WTC11 (cell line): ENCODE results near the gene ZFHX3. TPM values are rescaled to one million over a fixed set of nuclear protein-coding genes. Genes with fewer than 3 reads are reported as not detected.

Source experiments
- ATAC-seq: fragments of 200-7000 bp; cut with Tn5 transposase; 2 replicates; pipeline ENCODE4 v1.10.0; 2021; ENCODE audit warnings: mild to moderate bottlenecking, moderate library complexity
- CTCF ChIA-PET: fragments of 300-600 bp; sonication (Branson Sonifier 250); formaldehyde crosslinking; loops from one replicate; lab custom pipeline; 2021; ENCODE audit warnings: antibody characterized with exemption; lab: Charles Lee
- POLR2A ChIA-PET: fragments of 350-600 bp; sonication (Branson Sonifier 250); formaldehyde crosslinking; loops from one replicate; lab custom pipeline; 2021; ENCODE audit warnings: antibody characterized with exemption; lab: Charles Lee
- DNase-seq: peaks from one replicate; pipeline ENCODE4 v3.0.0; 2021; ENCODE audit warnings: low spot score
- H3K27ac Mint-ChIP-seq: 2 replicates; pipeline ENCODE4 v1.8.0; 2021; ENCODE audit warnings: mixed read lengths
- H3K27me3 Mint-ChIP-seq: 2 replicates; pipeline ENCODE4 v1.8.0; 2021; ENCODE audit warnings: low read depth, mild to moderate bottlenecking, moderate library complexity, mixed read lengths
- H3K36me3 Mint-ChIP-seq: 2 replicates; pipeline ENCODE4 v1.8.0; 2021; ENCODE audit warnings: mixed read lengths
- H3K4me1 Mint-ChIP-seq: 2 replicates; pipeline ENCODE4 v1.8.0; 2022; ENCODE audit warnings: mixed read lengths
- H3K4me3 Mint-ChIP-seq: 2 replicates; pipeline ENCODE4 v1.8.0; 2021; ENCODE audit warnings: mild to moderate bottlenecking, moderate library complexity, mixed read lengths
- H3K9me3 Mint-ChIP-seq: 2 replicates; pipeline ENCODE4 v1.8.0; 2021; ENCODE audit warnings: mixed read lengths
- GABPB1 ChIP-seq: sonication (generic); formaldehyde crosslinking; IDR thresholded peaks from 2 replicates; pipeline ENCODE4 v1.8.1; 2023; ENCODE audit warnings: mild to moderate bottlenecking, missing genetic modification reagents
- TCF7 ChIP-seq: sonication (generic); formaldehyde crosslinking; IDR thresholded peaks from 2 replicates; pipeline ENCODE4 v1.8.0; 2022; ENCODE audit warnings: mild to moderate bottlenecking, low read depth, missing genetic modification reagents, moderate library complexity
- ZBTB21 ChIP-seq: sonication (generic); formaldehyde crosslinking; IDR thresholded peaks from 2 replicates; pipeline ENCODE4 v1.8.1; 2023; ENCODE audit warnings: mild to moderate bottlenecking, missing genetic modification reagents, borderline replicate concordance
- total RNA-seq: library from RNA; stranded (reverse); gene quantifications from 3 replicates; pipeline ENCODE4 v1.2.3, GENCODE V29; 2021
- TF ChIP-seq, protein P1 (sequence below): sonication (generic); formaldehyde crosslinking; IDR thresholded peaks from 2 replicates; pipeline ENCODE4 v1.8.1; 2022; ENCODE audit warnings: low read depth, mild to moderate bottlenecking, moderate library complexity, missing genetic modification reagents, borderline replicate concordance
- TF ChIP-seq, protein P2 (sequence below): sonication (generic); formaldehyde crosslinking; IDR thresholded peaks from 2 replicates; pipeline ENCODE4 v1.8.0; 2022; ENCODE audit warnings: mild to moderate bottlenecking, missing genetic modification reagents
- TF ChIP-seq, protein P3 (sequence below): sonication (generic); formaldehyde crosslinking; IDR thresholded peaks from 2 replicates; pipeline ENCODE4 v1.8.0; 2023; ENCODE audit warnings: missing genetic modification reagents, mild to moderate bottlenecking, borderline replicate concordance
- TF ChIP-seq, protein P4 (sequence below): sonication (generic); formaldehyde crosslinking; IDR thresholded peaks from 2 replicates; pipeline ENCODE4 v1.8.1; 2022; ENCODE audit warnings: missing genetic modification reagents, borderline replicate concordance
- TF ChIP-seq, protein P5 (sequence below): fragments of 250-450 bp; sonication (Bioruptor Pico); conservative IDR thresholded peaks from 2 replicates; pipeline ENCODE4 v1.9.0; 2021; ENCODE audit warnings: mild to moderate bottlenecking
- TF ChIP-seq, protein P6 (sequence below): sonication (generic); formaldehyde crosslinking; IDR thresholded peaks from 2 replicates; pipeline ENCODE4 v1.8.1; 2022; ENCODE audit warnings: mild to moderate bottlenecking, moderate library complexity, missing genetic modification reagents
- TF ChIP-seq, protein P7 (sequence below): sonication (generic); formaldehyde crosslinking; IDR thresholded peaks from 2 replicates; pipeline ENCODE4 v1.8.1; 2023; ENCODE audit warnings: mild to moderate bottlenecking, missing genetic modification reagents

ZFHX3 gene
- total RNA-seq, 1 experiment from 2014 or later: 5.7 TPM

DNA sequence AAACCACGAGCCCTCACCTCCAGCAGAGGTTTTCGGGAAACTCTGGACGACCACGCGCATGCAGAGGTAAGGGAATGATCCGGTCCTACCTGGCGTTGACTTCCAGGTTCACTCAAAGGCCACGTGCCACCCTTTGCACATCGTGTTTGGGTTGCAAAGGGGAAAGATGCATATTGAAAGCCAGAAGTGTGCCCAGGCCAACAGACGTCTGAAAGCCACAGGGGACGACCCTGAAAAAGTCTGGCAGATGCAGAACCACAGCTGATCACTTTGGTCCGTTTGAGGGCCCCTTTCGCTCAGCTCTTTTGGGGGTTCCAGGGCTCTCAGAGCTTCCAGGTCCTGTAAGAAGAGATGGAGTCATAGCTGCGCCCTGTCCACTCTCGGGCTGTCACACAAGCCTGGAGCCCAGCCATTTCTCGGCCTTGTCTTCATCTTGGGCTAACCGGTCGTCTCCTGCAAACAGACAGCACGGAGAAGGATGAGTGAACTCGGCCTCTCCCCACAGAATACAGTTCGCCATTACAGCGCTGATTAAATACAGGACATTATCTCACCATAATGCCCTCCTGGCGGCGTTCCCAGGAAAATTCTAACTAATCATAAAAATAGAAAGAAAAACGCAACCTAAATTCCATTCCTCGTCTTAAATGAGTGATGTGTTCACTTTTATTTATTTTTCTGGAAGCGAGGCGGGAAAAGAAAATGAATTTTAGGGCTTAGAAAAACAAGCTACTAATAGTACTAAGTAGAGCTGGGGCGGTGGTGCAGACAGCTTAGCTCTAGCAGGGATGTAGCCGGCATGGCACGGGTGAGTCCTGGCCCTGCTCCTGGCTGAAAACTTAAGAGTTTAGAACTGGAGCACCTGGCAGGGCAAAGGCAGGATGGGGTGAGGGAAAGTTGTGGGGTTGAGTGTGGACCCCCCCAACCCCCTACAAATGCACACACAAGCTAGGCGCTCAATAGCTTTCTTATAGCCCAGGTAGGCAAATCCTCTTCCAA, 45.5 kb upstream of the ZFHX3 start:
- Mint-ChIP-seq H3K4me3 (no peak overlapping the region), H3K9me3 (no peaks in the 10 kb centered on the region), H3K4me1 (no peaks in the 10 kb centered on the region), H3K36me3 (no peaks in the 10 kb centered on the region), H3K27me3 (no peaks in the 10 kb centered on the region), H3K27ac (no peak overlapping the region)
- TF ChIP-seq, protein P1, sequence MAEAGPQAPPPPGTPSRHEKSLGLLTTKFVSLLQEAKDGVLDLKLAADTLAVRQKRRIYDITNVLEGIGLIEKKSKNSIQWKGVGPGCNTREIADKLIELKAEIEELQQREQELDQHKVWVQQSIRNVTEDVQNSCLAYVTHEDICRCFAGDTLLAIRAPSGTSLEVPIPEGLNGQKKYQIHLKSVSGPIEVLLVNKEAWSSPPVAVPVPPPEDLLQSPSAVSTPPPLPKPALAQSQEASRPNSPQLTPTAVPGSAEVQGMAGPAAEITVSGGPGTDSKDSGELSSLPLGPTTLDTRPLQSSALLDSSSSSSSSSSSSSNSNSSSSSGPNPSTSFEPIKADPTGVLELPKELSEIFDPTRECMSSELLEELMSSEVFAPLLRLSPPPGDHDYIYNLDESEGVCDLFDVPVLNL: no peak
- TF ChIP-seq, protein P2, sequence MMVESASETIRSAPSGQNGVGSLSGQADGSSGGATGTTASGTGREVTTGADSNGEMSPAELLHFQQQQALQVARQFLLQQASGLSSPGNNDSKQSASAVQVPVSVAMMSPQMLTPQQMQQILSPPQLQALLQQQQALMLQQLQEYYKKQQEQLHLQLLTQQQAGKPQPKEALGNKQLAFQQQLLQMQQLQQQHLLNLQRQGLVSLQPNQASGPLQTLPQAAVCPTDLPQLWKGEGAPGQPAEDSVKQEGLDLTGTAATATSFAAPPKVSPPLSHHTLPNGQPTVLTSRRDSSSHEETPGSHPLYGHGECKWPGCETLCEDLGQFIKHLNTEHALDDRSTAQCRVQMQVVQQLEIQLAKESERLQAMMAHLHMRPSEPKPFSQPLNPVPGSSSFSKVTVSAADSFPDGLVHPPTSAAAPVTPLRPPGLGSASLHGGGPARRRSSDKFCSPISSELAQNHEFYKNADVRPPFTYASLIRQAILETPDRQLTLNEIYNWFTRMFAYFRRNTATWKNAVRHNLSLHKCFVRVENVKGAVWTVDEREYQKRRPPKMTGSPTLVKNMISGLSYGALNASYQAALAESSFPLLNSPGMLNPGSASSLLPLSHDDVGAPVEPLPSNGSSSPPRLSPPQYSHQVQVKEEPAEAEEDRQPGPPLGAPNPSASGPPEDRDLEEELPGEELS: no peak
- TF ChIP-seq, protein P3, sequence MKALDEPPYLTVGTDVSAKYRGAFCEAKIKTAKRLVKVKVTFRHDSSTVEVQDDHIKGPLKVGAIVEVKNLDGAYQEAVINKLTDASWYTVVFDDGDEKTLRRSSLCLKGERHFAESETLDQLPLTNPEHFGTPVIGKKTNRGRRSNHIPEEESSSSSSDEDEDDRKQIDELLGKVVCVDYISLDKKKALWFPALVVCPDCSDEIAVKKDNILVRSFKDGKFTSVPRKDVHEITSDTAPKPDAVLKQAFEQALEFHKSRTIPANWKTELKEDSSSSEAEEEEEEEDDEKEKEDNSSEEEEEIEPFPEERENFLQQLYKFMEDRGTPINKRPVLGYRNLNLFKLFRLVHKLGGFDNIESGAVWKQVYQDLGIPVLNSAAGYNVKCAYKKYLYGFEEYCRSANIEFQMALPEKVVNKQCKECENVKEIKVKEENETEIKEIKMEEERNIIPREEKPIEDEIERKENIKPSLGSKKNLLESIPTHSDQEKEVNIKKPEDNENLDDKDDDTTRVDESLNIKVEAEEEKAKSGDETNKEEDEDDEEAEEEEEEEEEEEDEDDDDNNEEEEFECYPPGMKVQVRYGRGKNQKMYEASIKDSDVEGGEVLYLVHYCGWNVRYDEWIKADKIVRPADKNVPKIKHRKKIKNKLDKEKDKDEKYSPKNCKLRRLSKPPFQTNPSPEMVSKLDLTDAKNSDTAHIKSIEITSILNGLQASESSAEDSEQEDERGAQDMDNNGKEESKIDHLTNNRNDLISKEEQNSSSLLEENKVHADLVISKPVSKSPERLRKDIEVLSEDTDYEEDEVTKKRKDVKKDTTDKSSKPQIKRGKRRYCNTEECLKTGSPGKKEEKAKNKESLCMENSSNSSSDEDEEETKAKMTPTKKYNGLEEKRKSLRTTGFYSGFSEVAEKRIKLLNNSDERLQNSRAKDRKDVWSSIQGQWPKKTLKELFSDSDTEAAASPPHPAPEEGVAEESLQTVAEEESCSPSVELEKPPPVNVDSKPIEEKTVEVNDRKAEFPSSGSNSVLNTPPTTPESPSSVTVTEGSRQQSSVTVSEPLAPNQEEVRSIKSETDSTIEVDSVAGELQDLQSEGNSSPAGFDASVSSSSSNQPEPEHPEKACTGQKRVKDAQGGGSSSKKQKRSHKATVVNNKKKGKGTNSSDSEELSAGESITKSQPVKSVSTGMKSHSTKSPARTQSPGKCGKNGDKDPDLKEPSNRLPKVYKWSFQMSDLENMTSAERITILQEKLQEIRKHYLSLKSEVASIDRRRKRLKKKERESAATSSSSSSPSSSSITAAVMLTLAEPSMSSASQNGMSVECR (CRISPR knock-in tag): no peak
- TF ChIP-seq ZBTB21 (CRISPR knock-in tag) (no peak), TCF7 (CRISPR knock-in tag) (no peak)
- TF ChIP-seq, protein P4, sequence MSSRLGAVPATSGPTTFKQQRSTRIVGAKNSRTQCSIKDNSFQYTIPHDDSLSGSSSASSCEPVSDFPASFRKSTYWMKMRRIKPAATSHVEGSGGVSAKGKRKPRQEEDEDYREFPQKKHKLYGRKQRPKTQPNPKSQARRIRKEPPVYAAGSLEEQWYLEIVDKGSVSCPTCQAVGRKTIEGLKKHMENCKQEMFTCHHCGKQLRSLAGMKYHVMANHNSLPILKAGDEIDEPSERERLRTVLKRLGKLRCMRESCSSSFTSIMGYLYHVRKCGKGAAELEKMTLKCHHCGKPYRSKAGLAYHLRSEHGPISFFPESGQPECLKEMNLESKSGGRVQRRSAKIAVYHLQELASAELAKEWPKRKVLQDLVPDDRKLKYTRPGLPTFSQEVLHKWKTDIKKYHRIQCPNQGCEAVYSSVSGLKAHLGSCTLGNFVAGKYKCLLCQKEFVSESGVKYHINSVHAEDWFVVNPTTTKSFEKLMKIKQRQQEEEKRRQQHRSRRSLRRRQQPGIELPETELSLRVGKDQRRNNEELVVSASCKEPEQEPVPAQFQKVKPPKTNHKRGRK: no peak
- TF ChIP-seq, protein P5, sequence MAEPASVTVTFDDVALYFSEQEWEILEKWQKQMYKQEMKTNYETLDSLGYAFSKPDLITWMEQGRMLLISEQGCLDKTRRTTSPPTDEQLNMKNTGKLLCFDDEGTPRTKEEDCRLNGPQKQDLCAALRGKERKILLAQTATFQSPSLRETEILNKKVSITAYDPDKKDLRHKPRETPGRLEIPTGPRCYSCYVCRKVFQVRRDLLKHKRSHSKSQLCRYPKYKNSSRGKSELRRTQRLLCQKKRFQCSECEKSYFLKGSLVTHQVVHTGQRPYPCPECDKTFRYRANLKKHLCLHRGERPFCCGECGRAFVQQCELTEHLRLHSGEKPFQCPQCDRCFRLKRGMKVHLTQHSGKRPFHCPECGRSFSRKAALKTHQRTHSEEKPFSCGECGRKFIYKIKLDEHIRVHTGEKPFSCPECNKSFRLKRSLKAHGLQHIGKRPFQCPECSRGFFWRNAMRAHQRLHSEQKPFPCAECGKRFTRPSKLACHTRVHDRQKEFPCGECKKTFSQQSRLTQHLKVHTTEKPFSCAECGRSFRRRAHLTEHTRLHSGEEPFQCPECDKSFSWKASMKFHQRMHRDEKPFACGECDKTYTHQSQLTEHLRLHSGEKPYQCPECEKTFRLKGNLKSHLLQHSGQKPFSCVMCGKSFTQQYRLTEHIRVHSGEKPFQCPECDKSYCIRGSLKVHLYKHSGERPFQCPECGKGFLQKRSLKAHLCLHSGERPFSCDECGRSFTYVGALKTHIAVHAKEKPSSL: no peak
- no peak for ATAC-seq
- ChIA-PET POLR2A (no interaction called here), CTCF (no interaction called here)
- DNase-seq: no peak

DNA sequence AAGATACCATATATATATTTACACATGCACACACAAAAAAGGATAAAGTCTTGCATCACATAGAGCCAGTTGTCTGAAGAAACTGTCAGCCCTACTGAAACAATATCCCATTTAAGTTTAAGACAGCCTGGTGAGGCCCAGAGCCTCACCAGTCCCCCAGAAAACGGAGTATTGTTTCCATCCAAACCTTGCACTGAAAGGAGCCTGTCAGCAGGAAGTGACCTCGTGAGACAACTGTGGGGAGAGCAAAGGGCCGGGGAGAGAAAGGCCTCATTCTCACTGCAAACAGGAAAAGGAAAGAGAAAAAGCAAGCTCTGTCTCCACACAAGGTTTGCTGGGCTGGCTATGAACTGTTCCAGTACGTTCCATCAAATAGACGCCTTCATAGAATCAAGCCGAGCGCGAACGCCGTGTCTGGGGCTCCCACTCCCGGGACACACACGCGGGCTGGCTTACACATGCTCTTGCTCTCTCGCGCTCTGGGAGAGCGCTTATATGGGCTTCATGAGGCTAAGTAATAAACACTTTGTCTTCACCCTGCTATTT, 44.4 kb upstream of the ZFHX3 start:
- CTCF ChIA-PET: no interaction called here

More for the DNA sequence above, 44.4 kb upstream of the ZFHX3 start:
- DNase-seq (no peak), ATAC-seq (no peak)
- Mint-ChIP-seq H3K4me3 (no peak overlapping the region), H3K9me3 (no peaks in the 10 kb centered on the region), H3K36me3 (no peaks in the 10 kb centered on the region), H3K27ac (no peak overlapping the region), H3K4me1 (no peaks in the 10 kb centered on the region), H3K27me3 (no peaks in the 10 kb centered on the region)
- POLR2A ChIA-PET: no interaction called here
- TF ChIP-seq, protein P4: no peak
- TF ChIP-seq, protein P6, sequence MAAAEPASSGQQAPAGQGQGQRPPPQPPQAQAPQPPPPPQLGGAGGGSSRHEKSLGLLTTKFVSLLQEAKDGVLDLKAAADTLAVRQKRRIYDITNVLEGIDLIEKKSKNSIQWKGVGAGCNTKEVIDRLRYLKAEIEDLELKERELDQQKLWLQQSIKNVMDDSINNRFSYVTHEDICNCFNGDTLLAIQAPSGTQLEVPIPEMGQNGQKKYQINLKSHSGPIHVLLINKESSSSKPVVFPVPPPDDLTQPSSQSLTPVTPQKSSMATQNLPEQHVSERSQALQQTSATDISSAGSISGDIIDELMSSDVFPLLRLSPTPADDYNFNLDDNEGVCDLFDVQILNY: no peak
- 0 out of 2 replicates have a peak, but pooled peaks have one; percentile 30 for TF ChIP-seq GABPB1 (CRISPR knock-in tag)
- TF ChIP-seq, protein P7, sequence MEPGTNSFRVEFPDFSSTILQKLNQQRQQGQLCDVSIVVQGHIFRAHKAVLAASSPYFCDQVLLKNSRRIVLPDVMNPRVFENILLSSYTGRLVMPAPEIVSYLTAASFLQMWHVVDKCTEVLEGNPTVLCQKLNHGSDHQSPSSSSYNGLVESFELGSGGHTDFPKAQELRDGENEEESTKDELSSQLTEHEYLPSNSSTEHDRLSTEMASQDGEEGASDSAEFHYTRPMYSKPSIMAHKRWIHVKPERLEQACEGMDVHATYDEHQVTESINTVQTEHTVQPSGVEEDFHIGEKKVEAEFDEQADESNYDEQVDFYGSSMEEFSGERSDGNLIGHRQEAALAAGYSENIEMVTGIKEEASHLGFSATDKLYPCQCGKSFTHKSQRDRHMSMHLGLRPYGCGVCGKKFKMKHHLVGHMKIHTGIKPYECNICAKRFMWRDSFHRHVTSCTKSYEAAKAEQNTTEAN (CRISPR knock-in tag): no peak
